ENCODE measurements around the gene THYN1.
"Not testable (repeated sequence)": the region's sequence is repeated elsewhere in the genome, so short reads cannot be mapped to it uniquely, and the experiment has no call there.

THYN1 gene

GRCh38 chr11:134273317-134273712, 20.2 kb upstream of the THYN1 start:
- DNase-seq, result no peak

- DNase-seq, result no peak
Observed at GRCh38 chr11:134272381-134273316, 19.5 kb upstream of the THYN1 start.

DNA sequence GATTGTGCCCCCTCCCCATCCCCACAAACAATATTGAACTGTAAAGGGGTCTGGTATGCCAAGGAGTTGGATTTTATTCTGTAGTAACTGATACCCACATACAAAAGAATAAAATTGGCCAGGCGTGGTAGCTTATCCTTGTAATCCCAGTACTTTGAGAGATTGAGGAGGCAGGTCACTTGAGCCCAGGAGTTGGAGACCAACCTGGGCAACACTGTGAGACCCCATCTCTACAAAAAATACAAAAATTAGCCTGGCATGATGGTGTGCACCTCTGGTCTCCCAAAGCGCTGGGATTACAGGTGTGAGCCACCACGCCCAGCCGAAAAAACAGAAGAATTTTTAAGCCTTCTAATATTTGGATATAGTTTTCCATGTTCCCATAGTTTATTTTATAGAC, 18.8 kb upstream of the THYN1 start:
- DNase-seq, result no peak

DNA sequence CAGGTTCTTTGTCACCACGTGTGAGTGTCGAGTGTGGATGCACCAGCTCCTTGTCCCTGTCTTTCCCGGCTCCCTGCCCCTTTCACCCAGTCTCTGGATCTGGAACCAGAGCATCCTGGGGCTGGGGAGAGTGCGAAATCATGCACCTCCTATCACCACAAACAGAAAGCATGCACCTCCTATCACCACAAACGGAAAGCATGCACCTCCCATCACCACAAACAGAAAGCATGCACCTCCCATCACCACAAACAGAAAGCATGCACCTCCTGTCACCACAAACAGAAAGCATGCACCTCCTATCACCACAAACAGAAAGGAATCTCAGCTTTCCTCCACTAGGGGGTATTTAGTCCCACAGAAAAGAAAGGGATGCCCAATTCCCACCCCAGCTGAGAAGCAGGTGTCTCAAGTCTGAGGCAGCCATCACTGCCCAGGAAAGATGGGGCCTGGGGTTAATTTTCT, 17.1 kb upstream of the THYN1 start:
- DNase-seq, result peak; percentile 61

GRCh38 chr11:134267966-134268365, 14.8 kb upstream of the THYN1 start:
- DNase-seq, result no peak

DNA sequence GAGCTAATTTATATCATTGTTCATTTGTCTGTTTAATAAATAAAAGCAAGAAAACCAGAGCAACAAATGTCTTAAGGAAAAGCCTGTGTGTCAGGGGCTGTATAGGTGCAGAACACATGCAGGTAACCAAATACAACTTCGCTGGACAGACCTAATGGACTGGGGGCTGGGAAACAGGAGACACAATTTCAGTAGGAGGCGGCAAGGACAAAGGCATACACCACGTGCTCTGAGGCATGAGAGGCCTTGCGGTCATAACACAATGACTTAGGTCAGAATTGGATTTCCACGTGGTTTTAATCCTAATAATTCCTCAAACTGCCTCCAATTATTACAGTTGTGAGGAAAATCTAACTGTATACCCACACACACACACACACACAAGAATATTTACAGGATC, 14.3 kb upstream of the THYN1 start:
- DNase-seq, result no peak

GRCh38 chr11:134266841-134267251, 13.7 kb upstream of the THYN1 start:
- no peak for DNase-seq

GRCh38 chr11:134266440-134266839, 13.3 kb upstream of the THYN1 start:
- DNase-seq, result no peak

GRCh38 chr11:134264966-134265764, 12.0 kb upstream of the THYN1 start:
- no peak for DNase-seq

DNA sequence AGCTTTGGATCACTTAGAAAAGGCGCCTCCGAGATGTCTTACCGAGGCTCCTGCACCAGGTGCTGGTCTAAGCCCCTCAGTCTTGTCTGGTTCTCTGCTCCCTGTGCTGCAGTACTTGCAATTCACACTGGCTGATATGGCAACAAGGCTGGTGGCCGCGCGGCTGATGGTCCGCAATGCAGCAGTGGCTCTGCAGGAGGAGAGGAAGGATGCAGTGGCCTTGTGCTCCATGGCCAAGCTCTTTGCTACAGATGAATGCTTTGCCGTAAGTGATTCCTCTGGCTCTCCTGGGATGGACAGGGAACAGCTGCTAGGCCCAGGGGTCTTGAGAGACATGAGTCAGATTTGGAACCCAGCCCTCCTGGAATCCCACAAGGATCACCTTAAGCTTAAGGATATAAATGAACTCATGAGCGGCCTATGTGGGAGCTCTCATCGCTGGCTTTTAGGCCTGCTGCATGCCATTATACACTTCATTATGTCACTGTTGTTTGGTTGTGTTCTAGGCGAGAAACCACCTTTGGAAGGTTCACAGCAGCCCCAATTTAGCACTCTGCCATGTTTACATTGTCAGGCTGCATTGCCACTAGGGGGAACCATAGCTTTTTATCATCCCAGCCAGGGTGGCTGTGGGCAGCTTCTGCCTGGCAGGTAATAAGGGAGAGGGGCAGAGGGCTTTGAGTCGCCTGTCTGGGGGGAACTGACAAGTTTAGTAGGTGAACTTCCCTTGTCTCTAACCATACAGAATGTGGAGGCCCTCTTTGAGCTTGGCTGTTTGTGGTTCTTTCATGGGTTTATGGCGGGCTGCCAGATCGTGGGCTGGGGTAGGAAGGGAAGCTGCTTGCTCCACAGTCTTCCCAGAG, 8.7 kb upstream of the THYN1 start:
- peak; percentile 57 for DNase-seq

DNA sequence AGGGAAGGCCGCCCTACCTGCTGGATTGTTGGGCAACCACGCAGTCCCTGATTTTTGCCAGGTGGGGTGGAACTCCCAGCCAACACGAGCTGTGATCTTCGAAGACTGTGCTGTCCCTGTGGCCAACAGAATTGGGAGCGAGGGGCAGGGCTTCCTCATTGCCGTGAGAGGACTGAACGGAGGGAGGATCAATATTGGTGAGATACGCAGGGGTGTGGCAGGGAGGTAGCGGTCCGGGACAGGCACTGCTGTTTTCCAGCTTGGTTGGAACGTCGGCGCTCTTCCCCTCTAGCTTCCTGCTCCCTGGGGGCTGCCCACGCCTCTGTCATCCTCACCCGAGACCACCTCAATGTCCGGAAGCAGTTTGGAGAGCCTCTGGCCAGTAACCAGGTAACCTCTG, 7.8 kb upstream of the THYN1 start:
- no peak for DNase-seq

DNA sequence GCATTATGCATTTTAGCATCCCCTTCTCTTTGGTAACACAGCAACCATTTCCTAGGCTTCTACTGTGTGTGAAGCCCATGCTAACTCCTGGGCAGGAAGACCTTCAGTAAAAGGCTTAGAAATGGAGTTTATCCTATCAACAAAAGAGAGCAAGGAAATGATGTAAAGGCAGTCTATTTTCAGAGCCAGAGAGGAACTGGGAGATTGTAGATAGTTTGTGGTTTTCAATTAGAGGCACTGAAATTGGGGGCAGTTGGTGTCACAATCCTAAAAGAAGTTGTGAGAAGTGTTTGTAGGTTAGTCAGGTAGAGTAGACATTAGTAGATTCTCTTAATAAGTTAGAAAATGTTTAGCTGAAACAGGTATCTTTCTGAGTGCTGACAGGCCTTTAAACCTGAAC, 7.4 kb upstream of the THYN1 start:
- no peak for DNase-seq

GRCh38 chr11:134258577-134258976, 5.4 kb upstream of the THYN1 start:
- no peak for DNase-seq

DNA sequence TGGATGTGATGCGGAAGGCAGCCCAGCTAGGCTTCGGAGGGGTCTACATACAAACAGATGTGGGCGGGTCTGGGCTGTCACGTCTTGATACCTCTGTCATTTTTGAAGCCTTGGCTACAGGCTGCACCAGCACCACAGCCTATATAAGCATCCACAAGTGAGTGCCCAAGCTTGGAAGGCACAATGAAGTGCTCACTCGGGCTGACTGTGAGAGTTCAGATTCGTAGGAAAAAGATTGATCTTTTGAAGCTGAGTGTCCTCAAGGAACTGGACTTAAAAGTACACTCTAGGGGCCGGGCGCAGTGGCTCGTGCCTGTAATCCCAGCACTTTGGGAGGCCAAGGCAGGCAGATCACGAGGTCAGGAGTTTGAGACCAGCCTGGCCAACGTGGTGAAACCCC, 3.9 kb upstream of the THYN1 start:
- no peak for DNase-seq

GRCh38 chr11:134255184-134255561, 2.0 kb upstream of the THYN1 start:
- not testable (repeated sequence) for DNase-seq

DNA sequence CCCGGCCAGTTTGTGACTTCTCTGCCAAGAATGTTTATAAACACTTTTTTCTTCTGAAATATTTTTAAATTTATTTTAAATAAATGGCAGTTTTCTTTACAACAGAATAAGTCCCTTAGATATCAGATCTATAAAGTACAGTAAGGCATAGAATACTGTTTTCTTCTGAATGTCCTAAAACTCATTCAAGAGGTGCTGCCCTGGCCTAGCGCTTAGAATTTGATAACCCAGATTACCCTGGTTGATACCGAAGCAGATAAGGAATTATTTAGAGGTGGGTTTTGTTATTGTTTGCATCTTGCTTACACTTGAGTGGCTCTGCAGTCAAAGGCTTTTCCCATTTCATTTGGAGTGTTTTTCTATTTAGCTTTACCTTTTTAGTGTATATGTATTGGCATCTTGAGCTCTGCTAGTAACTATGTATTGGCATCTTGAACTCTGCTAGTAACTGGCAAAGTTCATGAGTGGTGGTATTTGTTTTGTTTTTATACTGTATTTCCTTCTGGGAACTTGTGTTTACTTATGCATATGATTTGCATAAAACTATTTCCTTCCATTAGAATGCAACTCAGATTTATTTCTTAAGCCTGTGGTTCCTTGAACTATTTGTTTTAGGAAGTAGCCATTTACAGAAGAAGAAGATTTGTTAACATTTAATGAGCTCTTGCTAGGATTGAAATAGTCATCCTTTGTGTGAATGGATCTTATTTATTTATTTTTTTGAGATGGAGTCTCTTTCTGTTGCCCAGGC, 1.5 kb upstream of the THYN1 start:
- DNase-seq, result no peak

DNA sequence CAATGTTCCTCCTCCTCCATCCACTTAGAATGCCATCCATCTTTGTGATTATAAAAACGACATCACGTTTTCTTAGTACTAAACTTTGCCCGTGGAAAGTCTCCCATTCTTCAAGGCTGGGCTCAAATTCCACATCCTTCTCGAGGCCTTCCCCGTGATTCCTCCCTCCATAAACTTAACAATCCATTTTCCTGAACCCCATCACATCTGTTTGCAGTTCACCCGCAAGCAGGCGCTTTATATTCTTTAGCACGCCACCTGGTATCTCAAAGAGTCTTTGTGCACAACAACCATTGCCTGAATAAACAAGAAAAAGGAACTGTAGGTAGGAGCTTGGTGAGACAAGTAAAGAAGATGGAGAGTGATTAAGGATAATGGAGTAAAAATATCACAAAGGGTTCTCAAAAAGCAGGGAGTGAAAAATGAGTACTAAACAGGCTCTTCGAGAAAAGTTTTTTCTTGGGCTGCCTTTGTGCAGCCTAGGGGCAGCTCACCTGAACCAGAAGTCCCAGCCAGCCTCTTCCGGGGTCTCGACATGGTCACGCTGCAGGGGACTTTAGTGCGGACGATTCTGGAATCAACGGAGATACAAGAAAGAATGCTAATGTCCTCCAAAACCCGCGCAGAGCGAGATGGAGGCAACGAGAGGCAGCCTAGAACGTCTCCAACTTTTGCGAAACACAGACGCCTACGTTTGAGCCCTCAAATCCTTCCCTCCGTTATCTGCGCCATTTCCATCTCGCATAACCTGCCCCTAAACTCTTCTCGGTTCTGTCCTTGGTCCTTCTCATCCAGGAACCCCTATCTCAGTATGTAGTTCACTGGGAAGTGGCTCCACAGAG, 585 bp downstream of the THYN1 start:
- DNase-seq, result no peak

DNA sequence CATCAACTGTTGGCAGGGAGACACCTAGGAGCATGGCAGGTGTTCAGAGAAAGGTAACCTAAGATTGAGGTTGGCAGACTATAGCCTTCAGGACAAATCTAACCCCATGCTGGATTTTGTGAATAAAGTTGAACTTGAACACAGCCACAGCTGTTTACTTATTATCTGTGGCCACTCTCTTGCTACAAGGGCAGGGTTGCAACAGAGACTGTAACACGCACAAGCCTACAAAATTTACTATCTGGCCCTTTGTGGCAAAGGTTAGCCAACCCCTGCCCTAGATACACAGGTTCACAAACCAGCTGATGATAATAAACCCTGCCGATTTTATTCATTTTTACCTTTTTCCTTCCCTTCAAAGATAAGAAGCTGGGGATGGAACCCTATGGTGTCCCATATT, 2.5 kb downstream of the THYN1 start:
- no peak for DNase-seq

DNA sequence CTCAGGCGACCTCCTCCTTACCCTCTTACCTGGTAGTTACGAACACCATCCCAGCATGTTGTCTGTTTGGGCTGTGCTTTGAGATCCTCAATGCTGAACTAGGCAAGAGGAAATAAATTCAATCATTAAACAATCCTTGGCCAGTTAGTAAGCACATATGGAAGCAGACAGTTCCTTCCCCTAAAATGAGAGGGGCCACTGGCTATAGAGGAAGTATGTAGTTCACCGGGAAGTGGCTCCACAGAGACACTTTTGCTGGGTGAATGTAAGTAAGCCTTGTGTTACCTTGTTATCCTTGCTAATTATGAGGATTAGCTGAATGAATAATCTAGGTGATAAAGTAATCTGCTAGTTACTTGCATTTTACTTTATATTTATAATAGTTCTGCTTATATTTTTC, 2.9 kb downstream of the THYN1 start:
- no peak for DNase-seq

- no peak for DNase-seq
Observed at GRCh38 chr11:134248910-134249480, 4.2 kb downstream of the THYN1 start.

GRCh38 chr11:134246678-134247077, 6.5 kb downstream of the THYN1 start:
- no peak for DNase-seq

Measured in CD4-positive, alpha-beta T cell treated with Interleukin-21 for 1 hour (primary cell).